GM20431 (cell line): ENCODE data around the gene CEBPG.

Source experiments
- in situ Hi-C: fragments of 300-500 bp; cut with MseI, MboI; formaldehyde crosslinking; loops from one replicate; pipeline ENCODE4 v1.15.0; 2020; ENCODE audit warnings: low sequenced_read_pairs; ENCODE audit not compliant: unreplicated experiment

Gene CEBPG

GRCh38 chr19:33349319-33350289 is 23.9 kb upstream of the CEBPG start:
- in situ Hi-C loops: no loop called here

- in situ Hi-C loops: no loop called here
Measured at GRCh38 chr19:33350538-33351309, 22.8 kb upstream of the CEBPG start.

- in situ Hi-C loops: no loop called here
Measured at GRCh38 chr19:33355535-33355934, 18.0 kb upstream of the CEBPG start.

GRCh38 chr19:33357556-33357955 is 16.0 kb upstream of the CEBPG start:
- in situ Hi-C loops: no loop called here

GRCh38 chr19:33358408-33358807 is 15.1 kb upstream of the CEBPG start:
- in situ Hi-C loops: no loop called here

GRCh38 chr19:33359581-33359980 is 13.9 kb upstream of the CEBPG start:
- in situ Hi-C loops: no loop called here

GRCh38 chr19:33362508-33363228 is 10.8 kb upstream of the CEBPG start:
- in situ Hi-C loops: no loop called here

- in situ Hi-C loops: no loop called here
Measured at GRCh38 chr19:33363476-33363875, 10.0 kb upstream of the CEBPG start.

GRCh38 chr19:33365691-33366090 is 7.8 kb upstream of the CEBPG start:
- in situ Hi-C loops: no loop called here

GRCh38 chr19:33366127-33366526 is 7.4 kb upstream of the CEBPG start:
- in situ Hi-C loops: no loop called here

- in situ Hi-C loops: no loop called here
Measured at GRCh38 chr19:33366897-33367296, 6.6 kb upstream of the CEBPG start.

GRCh38 chr19:33368074-33368864 is 5.2 kb upstream of the CEBPG start:
- in situ Hi-C loops: no loop called here

GRCh38 chr19:33370783-33371182 is 2.7 kb upstream of the CEBPG start:
- in situ Hi-C loops: no loop called here

- in situ Hi-C loops: no loop called here
Measured at GRCh38 chr19:33374236-33374714, 766 bp downstream of the CEBPG start.

GRCh38 chr19:33375156-33375836 is 1.8 kb downstream of the CEBPG start:
- in situ Hi-C loops: no loop called here

- in situ Hi-C loops: no loop called here
Measured at GRCh38 chr19:33375837-33376159, 2.3 kb downstream of the CEBPG start.

- in situ Hi-C loops: no loop called here
Measured at GRCh38 chr19:33376423-33376822, 2.9 kb downstream of the CEBPG start.

- in situ Hi-C loops: no loop called here
Measured at GRCh38 chr19:33376941-33377557, 3.5 kb downstream of the CEBPG start.
